HG02870 (cell line): Measurements from ENCODE around the gene ETV7.
"Not testable (repeated sequence)": the region's sequence is repeated elsewhere in the genome, so short reads cannot be mapped to it uniquely, and the experiment has no call there.

Source experiments
- ATAC-seq: cut with Tn5 transposase; IDR thresholded peaks from one replicate; pipeline ENCODE4 v1.9.1; 2021; ENCODE audit warnings: mild to moderate bottlenecking, moderate library complexity; ENCODE audit not compliant: unreplicated experiment

Gene ETV7

DNA sequence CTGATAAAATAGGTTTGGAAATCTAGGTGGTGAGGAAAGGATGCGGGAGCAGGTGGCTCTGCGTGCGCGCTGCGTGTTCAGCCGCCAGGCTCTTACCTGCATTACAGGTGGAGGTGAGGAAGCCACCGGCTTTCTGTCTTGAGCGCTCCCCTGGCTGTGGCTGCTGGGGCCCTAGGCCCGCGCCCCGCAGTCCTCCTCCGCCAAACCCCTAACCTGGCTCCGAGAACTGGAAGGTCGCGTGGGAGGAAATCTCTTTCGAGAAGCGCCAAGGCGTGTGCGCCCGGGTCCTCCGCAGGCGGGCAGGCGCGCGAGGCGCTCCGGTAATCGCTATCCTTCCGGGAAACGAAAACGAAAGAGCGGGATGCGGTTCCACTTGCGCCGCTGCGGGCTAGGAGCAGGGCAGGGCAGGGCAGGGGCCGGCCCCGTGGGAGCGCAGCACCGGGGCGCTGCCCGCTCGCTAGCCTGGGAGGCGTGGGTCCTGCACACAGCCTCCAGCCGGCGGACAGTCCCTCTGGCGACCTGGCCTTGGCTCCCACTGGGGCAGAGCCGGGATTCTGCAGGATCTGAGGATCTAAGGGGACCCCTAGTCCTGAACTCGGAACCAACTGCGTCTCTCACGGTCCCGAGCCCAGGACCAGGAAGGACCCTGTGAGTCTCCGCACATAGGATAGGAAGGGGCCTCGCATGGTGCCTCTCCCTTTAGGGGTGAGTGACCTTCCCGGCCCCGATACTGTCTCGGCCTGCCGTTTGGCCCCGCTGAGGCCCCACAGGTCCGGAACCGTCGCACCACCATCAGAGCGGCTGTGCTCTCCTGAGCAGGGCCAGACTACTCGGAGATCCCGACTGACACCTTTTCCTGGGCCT is at the start of gene ETV7:
Gene ETV7, minus strand, starts transcription at position 230 of the 864 bp plus-strand sequence. Its CDS starts 128 bp downstream, at position 102.
- ATAC-seq, result no peak

DNA sequence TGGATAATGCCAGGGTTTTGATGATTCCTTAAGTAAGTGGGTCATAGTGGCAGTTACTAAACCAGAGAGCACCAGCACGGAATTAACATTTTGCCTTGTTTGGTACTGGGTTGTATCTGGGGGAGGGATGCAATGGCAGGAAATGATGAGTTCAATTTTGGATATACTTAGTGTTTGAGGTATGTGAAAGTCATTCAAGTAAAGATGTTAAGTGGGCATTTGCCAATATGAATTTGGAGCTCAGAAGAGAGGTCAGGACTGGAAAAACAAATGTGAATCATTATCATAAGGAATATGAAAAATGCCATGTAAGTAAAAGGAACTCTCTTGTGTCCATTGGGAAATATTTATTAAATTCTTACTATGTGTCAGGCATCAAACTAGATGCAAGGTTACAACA is 49.0 kb upstream of the ETV7 start:
- ATAC-seq, result no peak

DNA sequence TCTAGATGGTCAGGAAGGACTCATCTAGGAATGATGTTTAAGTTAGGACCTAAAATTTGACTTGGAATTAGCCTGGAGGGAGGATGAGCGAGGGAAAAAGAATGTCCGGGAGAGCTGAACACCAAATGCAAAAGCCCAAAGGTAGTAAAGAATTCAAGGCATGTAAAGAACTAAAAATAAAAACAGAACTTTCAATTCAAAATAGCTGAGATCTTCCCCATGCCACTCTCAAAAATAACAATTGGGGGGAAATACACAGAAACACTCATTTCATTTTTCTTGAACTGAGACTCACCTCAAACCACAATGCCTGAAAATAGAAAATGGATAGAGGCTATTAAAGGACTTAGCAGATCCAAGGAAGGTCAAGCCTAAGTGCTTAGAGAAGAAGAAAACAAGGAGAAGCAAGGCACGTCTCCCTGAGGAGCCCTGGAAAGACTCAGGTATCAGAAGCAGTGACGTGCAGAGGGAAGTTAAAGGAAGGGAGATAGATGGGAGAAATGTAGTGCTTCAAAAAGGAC is 44.7 kb upstream of the ETV7 start:
- ATAC-seq, result no peak

- ATAC-seq, result no peak
These were observed 43.7 kb upstream of the ETV7 start for GRCh38 chr6:36431197-36431596.

DNA sequence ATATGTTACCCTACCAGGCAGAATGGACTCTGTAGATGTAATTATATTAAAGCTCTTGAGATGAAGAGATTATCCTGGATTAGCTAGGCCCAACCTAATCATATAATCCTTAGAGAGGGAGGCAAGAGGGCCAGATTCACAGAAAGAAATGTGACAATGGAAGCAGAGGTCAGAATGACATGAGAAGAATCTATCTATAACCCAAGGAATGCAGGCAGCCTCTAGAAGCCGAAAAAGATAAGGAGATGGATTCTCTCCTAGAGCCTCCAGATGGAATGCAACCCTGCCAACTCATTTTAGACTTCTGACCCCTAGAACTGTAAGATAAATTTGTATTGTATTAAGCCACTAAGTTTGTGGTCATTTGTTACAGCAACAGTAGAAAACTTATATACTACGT is 42.9 kb upstream of the ETV7 start:
- ATAC-seq, result no peak

DNA sequence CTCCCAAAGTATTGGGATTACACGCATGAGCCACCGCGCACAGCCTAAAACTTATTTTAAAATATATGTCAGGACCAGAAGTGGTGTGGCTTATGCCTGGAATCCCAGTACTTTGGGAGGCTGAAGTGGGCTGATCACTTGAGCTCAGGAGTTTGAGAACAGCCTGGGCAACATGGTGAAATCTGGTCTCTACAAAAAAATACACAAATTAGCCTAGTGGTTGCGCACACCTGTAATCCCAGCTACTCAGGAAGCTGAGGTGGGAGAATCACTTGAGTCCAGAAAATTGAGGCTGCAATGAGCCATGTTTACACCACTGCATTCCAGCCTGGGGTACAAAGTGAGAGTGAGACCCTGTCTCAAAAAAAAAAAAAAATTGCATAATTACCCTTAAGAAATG is 41.4 kb upstream of the ETV7 start:
- no peak for ATAC-seq

- ATAC-seq, result no peak
These were observed 39.2 kb upstream of the ETV7 start for GRCh38 chr6:36426622-36427021.

- ATAC-seq, result peak; percentile 96
These were observed 35.8 kb upstream of the ETV7 start for GRCh38 chr6:36423101-36423824.

- peak; percentile 4 for ATAC-seq
These were observed 35.2 kb upstream of the ETV7 start for GRCh38 chr6:36422714-36423100.

DNA sequence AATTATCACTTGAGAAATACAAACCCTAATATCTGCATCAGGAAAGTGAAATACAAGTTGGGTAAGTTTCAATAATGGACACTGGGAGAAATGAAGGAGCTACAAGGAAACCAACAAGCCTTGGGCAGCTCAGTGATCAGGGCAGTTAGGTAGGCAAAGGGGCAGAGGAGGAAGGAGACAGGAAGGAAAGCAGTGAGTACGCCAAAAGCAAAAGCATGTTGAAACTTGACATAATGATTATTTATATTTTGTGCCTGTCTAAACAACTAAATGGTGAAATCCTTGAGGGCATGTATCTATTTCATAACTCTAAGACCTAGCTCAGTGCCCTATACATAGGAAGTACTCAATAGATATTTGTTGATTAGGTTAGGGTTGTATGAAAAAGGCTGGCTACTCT is 31.8 kb upstream of the ETV7 start:
- no peak for ATAC-seq

DNA sequence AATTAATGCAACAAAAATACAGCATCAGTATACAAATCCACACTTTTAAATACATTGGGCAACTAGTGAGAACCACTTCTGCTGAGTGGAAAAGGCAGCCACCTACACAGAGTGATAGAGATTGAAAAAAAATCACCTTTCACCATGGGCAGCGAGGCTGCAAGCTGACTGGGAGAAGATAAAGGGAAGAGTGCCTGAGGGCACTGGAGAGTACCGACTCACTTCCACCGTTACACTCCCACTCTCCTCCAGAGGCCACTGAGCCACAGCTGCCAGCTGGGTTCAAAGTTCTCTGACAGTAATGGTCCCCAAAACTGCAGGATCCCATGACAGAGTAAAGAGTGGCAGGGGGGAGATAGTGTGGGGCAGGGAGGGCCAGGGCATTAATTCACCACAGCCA is 31.1 kb upstream of the ETV7 start:
- no peak for ATAC-seq

- no peak for ATAC-seq
These were observed 27.0 kb upstream of the ETV7 start for GRCh38 chr6:36414481-36414880.

GRCh38 chr6:36413489-36414480 is 26.3 kb upstream of the ETV7 start:
- no peak for ATAC-seq

- not testable (repeated sequence) for ATAC-seq
These were observed 22.2 kb upstream of the ETV7 start for GRCh38 chr6:36409718-36410117.

DNA sequence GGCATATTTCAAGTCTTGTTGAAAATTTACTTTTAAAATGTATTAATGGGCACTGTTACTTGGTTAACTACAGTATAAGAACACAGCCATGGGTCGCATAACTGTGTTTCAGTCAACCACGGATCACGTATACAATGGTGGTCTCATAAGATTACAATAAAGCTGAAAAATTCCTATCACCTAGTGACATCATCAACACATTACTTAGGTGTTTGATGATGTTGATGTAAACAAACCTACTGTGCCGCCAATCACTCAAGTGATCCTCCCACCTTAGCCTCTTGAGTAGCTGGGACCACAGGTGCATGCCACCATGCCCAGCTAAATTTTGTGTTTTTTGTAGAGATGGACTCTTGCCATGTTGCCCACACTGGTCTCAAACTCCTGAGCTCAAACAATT is 16.7 kb upstream of the ETV7 start:
- no peak for ATAC-seq

GRCh38 chr6:36402481-36402880 is 15.0 kb upstream of the ETV7 start:
- ATAC-seq, result no peak

DNA sequence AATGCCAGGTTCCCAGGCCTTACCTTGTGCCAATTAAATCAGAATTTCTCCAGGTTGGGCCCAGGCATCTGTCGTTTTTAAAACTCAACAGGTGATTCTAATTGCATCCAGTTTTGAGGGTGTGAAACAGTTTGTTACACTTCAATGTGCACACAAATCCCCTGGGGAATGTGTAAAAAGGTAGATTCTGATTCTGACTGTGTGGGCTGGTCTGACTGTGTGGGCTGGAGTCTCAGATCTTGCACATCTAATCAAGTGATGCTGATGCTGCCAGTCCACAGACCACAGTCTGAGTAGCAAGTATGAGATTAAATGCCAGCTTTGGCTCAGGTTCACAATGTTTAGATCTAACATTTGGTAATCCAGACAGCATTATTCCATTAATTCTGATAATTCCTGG is 12.5 kb upstream of the ETV7 start:
- no peak for ATAC-seq

DNA sequence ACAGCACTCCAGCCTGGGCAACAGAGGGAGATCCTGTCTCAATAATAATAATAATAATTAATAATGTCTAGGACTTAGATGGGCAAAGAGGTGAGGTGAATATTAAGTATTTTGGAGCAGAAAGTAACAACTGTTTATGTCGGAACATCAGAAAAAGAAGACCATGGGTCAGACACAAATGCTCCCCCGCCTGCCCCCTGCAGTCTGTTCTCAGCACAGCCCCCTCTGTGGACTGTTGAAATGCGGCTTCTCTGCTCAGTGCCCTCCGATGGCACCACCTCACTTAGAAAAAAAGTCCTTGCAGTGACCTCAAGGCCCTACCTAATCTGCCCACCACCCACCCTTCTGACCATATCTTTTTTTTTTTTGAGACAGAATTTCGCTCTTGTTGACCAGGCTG is 5.2 kb upstream of the ETV7 start:
- ATAC-seq, result no peak

DNA sequence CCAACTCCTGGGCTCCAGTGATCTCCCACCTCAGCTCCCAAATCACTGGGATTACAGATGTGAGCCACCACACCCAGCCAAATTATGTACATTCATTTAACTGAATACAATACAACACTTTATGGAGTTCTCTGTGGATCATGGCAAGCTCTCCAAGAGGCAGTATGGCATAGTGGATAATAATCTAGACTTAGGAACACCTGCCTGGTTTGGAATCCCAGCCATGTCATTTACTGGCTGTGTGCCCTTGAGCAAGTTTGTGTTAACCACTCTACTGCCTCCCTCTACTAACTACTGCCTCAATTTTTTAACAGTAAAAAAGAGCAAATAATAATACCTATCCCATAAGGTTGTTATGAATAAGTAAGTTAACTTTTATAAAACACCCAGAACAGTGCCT is 1.9 kb upstream of the ETV7 start:
- no peak for ATAC-seq

DNA sequence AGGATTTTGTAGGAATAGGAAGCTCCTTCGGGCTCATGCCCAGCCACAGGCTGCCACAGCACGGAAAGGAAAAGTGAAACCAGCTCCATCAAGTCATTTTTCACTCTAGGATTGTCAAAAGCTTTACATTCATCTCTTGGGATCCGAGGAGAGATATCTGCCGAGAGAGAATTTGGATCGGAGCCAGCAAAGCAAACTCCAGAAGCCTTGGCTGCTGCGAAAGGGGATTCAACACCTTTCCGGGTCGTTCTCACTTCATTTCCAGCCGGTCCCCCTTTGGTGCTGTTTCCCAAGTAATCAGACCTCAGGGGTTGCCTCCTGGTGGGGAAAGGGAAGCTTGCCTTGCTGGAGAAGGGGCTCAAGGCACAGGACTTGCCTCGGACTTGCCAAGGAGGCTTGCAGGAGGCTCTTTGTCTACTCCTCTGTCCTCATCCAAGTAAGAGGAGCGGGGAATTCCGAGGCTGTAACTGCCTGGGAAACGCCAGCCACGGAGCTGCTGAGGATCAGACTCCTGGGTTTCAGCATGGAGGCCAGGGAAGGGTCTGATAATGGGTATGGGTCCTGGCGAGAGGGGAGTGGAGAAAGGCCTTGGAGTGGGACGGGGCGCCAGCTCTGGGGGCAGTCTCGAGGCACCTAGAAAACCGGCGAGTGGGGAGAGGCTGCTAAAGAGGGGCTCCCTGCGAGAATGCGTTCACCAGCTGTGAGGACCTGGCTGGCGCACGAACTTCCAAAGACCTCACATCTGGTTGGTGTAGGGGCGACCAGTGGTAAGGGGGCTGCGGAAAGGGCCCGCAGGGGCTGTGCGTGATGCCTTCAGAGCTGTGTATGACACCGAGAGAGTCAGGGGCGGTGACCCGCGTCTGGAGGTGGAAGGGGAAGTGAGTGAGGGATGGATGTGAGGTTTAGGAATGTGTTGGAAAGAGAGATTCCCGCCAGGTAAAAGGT is 702 bp downstream of the ETV7 start:
- no peak for ATAC-seq
